K562 (cell line): ENCODE measurements around the gene ZDHHC11. TPM values are rescaled to one million over a fixed set of nuclear protein-coding genes. Genes with fewer than 3 reads are reported as not detected.

Experiments
- ARID3A ChIP-seq: IDR thresholded peaks from 2 replicates; pipeline ENCODE4 v1.6.1; 2012; ENCODE audit warnings: low read depth, low read length, improper control_type of control experiment, borderline replicate concordance
- BCL6 ChIP-seq: fragments of 250-450 bp; sonication (Bioruptor Pico); IDR thresholded peaks from 2 replicates; pipeline ENCODE4 v1.4.0; 2020
- DDX20 ChIP-seq: fragments of 450-650 bp; IDR thresholded peaks from 2 replicates; pipeline ENCODE4 v1.6.1; 2016; ENCODE audit warnings: missing genetic modification characterization, low read depth, mild to moderate bottlenecking, missing compliant biosample characterization, moderate library complexity
- GTF2B ChIP-seq: IDR thresholded peaks from 2 replicates; pipeline ENCODE4 v1.6.1; 2011; ENCODE audit not compliant: insufficient read length; ENCODE audit errors: extremely low read depth
- HDAC6 ChIP-seq: IDR thresholded peaks from 2 replicates; pipeline ENCODE4 v1.6.1; 2012; ENCODE audit warnings: low read depth, mild to moderate bottlenecking, control low read depth, inconsistent platforms, low read length, moderate library complexity
- HLTF ChIP-seq: fragments of 450-650 bp; IDR thresholded peaks from 2 replicates; pipeline ENCODE4 v1.6.1; 2016
- NKRF ChIP-seq: fragments of 450-650 bp; IDR thresholded peaks from 2 replicates; pipeline ENCODE4 v1.6.1; 2016; ENCODE audit warnings: borderline replicate concordance
- PHTF2 ChIP-seq: fragments of 250-450 bp; sonication (Bioruptor Pico); IDR thresholded peaks from 2 replicates; pipeline ENCODE4 v1.5.0; 2021; ENCODE audit warnings: mild to moderate bottlenecking
- POLR2B ChIP-seq: fragments of 450-650 bp; IDR thresholded peaks from 2 replicates; pipeline ENCODE4 v1.6.1; 2018; ENCODE audit warnings: low read depth; ENCODE audit not compliant: partially characterized antibody
- SIN3A ChIP-seq, 2 experiments: fragments of 150-350 bp in 1 of 2; IDR thresholded peaks; 2 replicates each; pipeline ENCODE4 v1.6.1; 2011 to 2016; ENCODE audit warnings: borderline replicate concordance in 2 of 2, low read depth in 2 of 2, low read length in 2 of 2, mild to moderate bottlenecking in 2 of 2, moderate library complexity in 2 of 2; ENCODE audit not compliant: control insufficient read depth in 1 of 2
- SMARCB1 ChIP-seq: IDR thresholded peaks from 2 replicates; pipeline ENCODE4 v1.6.1; 2011; ENCODE audit warnings: improper control_type of control experiment, low read depth; ENCODE audit not compliant: insufficient read length
- SREBF2 ChIP-seq: sonication (generic); formaldehyde crosslinking; IDR thresholded peaks from 2 replicates; pipeline ENCODE4 v1.4.0; 2020; ENCODE audit warnings: mild to moderate bottlenecking, missing genetic modification reagents
- TAF1 ChIP-seq: IDR thresholded peaks from 2 replicates; pipeline ENCODE4 v1.6.1; 2011; ENCODE audit warnings: mild to moderate bottlenecking, low read length, moderate library complexity; ENCODE audit not compliant: insufficient read depth, control insufficient read depth, severe bottlenecking; ENCODE audit errors: extremely low read depth
- ZBTB49 ChIP-seq: sonication (generic); formaldehyde crosslinking; IDR thresholded peaks from 2 replicates; pipeline ENCODE4 v1.8.0; 2022; ENCODE audit warnings: missing genetic modification reagents, mild to moderate bottlenecking, borderline replicate concordance
- ZNF184 ChIP-seq: sonication (generic); formaldehyde crosslinking; IDR thresholded peaks from 2 replicates; pipeline ENCODE4 v1.5.0; 2020; ENCODE audit warnings: missing genetic modification reagents
- ZNF24 ChIP-seq: fragments of 450-650 bp; IDR thresholded peaks from 2 replicates; pipeline ENCODE4 v1.6.1; 2016
- ZNF583 ChIP-seq: fragments of 250-450 bp; sonication (Bioruptor Pico); IDR thresholded peaks from 2 replicates; pipeline ENCODE4 v1.4.0; 2020
- polyA plus RNA-seq, 8 experiments: library from polyadenylated mRNA; depleted of rRNA in 4 of 8; stranded (reverse) in 5 of 8; unstranded in 3 of 8; fragments of >200 nt; fragmentation: Nextera tagmentation in 2 of 8; fragmentation: Illumina TruSeq in 1 of 8; extraction: Ambion mirVana in 2 of 8; extraction: Trizol in 1 of 8; gene quantifications; 2 replicates each; pipeline versions ENCODE4 v1.2.1 to v1.2.3, GENCODE V29; 2011 to 2014; ENCODE audit warnings: inconsistent platforms in 1 of 8, missing spikeins in 1 of 8
- total RNA-seq, 7 experiments: library from RNA; depleted of rRNA in 6 of 7; stranded (reverse); fragments of >200 nt in 6 of 7; fragmentation: Illumina TruSeq in 2 of 7; extraction: Trizol in 2 of 7; gene quantifications; 2 replicates each; pipeline versions ENCODE4 v1.2.1 to v1.2.3, GENCODE V29; 2011 to 2021; ENCODE audit warnings: low replicate concordance in 1 of 7

The ZDHHC11 gene
- total and polyA plus RNA-seq, 9 of the 15 experiments (the other 6 are each of a cell fraction or from before 2014, with no cell fraction given), result 0.07 to 2.3 (median 0.52) TPM

- TF ChIP-seq GTF2B (no peak), SIN3A (IDR thresholded peaks at IDR 0.05; ENCODE audit: borderline replicate concordance in 2 of 2, control insufficient read depth in 1 of 2, low read depth in 2 of 2, low read length in 2 of 2) (peak; percentile 89 to 95; a peak in 3 of 4 replicates), BCL6 (no peak), SREBF2 (CRISPR knock-in tag) (no peak), PHTF2 (no peak), POLR2B (peak; percentile 37), ZNF583 (CRISPR knock-in tag) (no peak), TAF1 (peak; percentile 79), ZBTB49 (CRISPR knock-in tag) (no peak), SMARCB1 (no peak), ZNF24 (0 out of 2 replicates have a peak, but pooled peaks have one; percentile 51), NKRF (peak; percentile 76; the same call in 1 of the 2 replicates), ARID3A (no peak), HLTF (no peak), HDAC6 (no peak), DDX20 (tag) (no peak), ZNF184 (CRISPR knock-in tag) (no peak)
- TF ChIP-seq, all 486 proteins: peak for 126
These were observed 41.8 kb upstream of the ZDHHC11 start, which contains the start of the genes BRD9 and TRIP13 (continued) for GRCh38 chr5:892394-893136.
